K562 (cell line): ENCODE data around the gene TBL2.

Experiments
- HMG20B ChIP-seq: fragments of 250-450 bp; sonication (Bioruptor Pico); IDR thresholded peaks from 2 replicates; pipeline ENCODE4 v1.5.0; 2021; ENCODE audit warnings: mild to moderate bottlenecking
- HNRNPLL ChIP-seq: fragments of 200-400 bp; formaldehyde crosslinking; IDR thresholded peaks from 2 replicates; pipeline ENCODE4 v1.6.1; 2017; ENCODE audit warnings: low read length, low read depth, mild to moderate bottlenecking; ENCODE audit not compliant: poor library complexity, severe bottlenecking
- NCOR1 ChIP-seq: fragments of 450-650 bp; IDR thresholded peaks from 2 replicates; pipeline ENCODE4 v1.6.1; 2016; ENCODE audit warnings: mild to moderate bottlenecking, moderate library complexity
- PML ChIP-seq: IDR thresholded peaks from 2 replicates; pipeline ENCODE4 v1.6.1; 2012; ENCODE audit warnings: low read length, inconsistent platforms
- TF ChIP-seq, protein P1 (sequence below): fragments of 450-650 bp; IDR thresholded peaks from one replicate; pipeline ENCODE4 v1.6.1; 2018; ENCODE audit warnings: mild to moderate bottlenecking, moderate library complexity; ENCODE audit not compliant: partially characterized antibody

DNA sequence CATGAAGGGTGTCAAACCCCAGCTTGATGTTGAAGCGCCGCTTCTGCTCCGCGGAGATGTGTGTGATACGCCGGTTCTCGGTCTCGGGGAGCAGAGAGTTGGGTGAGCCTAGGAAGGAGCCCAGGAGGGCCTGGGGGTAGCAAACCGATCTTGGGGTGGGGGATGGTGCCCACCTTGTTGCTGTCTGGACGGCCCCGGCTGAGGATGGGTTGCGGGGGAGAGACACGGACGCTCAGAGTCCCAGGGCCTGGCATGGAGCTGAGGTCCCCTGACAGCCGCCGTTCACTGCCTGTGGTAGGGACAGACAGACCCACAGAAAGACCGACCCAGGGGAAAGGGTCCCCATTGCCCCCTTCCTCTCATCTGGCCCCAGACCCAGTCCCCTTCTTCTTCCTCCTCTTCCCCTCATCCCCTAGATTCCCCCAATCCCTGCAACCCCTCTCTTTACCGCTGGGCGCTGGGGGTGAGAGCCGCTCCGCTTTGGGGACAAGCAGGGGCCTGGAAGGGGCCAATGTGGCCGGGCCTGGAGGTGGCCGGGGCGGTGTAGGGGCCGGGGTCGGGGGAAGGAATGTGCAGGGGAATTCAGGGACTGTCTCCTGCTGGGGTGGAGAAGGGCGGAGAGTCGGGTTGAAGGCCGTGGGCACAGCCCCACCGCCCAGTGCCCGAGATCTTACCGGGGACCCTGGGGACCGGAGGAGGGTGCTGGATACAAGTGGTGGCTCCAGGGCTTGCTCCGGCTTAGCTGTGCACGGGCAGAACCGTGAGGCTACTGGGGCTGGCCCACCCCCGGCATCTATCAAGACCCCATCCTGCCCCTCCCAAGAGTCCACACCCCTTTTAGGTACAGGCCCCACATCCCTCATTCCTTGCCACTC lies 18.0 kb upstream of the TBL2 start:
- TF ChIP-seq, protein P1, sequence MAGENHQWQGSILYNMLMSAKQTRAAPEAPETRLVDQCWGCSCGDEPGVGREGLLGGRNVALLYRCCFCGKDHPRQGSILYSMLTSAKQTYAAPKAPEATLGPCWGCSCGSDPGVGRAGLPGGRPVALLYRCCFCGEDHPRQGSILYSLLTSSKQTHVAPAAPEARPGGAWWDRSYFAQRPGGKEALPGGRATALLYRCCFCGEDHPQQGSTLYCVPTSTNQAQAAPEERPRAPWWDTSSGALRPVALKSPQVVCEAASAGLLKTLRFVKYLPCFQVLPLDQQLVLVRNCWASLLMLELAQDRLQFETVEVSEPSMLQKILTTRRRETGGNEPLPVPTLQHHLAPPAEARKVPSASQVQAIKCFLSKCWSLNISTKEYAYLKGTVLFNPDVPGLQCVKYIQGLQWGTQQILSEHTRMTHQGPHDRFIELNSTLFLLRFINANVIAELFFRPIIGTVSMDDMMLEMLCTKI, result no peak
- TF ChIP-seq PML (no peak), NCOR1 (no peak), HNRNPLL (no peak), HMG20B (no peak)
